Central memory CD4-positive, alpha-beta T cell (primary cell): ENCODE results near the gene PDXDC1.
"Not testable (repeated sequence)": the region's sequence is repeated elsewhere in the genome, so short reads cannot be mapped to it uniquely, and the experiment has no call there.

Source experiments
- DNase-seq: peaks from one replicate; pipeline ENCODE4 v3.0.0; 2022

Gene PDXDC1

DNA sequence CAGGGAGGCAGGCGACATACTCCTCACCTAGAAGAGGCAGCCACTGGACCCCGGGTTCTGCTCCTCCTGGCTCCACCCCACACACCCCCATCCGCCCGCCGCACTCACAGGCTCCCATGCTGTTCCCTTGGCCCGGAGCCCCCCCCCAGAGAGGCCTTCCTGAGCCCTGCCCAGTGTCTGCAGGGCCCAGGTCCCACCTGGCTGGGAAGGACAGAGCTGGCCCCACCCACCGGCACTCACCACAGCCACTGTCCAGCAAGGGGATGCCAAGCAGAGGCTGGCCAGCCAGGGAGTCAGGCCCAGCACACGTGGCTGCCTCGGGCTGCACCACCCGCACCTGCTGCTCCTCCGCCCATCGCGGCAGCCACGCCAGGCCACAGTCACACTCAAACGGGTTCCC lies 162.7 kb downstream of the PDXDC1 start:
- not testable (repeated sequence) for DNase-seq

DNA sequence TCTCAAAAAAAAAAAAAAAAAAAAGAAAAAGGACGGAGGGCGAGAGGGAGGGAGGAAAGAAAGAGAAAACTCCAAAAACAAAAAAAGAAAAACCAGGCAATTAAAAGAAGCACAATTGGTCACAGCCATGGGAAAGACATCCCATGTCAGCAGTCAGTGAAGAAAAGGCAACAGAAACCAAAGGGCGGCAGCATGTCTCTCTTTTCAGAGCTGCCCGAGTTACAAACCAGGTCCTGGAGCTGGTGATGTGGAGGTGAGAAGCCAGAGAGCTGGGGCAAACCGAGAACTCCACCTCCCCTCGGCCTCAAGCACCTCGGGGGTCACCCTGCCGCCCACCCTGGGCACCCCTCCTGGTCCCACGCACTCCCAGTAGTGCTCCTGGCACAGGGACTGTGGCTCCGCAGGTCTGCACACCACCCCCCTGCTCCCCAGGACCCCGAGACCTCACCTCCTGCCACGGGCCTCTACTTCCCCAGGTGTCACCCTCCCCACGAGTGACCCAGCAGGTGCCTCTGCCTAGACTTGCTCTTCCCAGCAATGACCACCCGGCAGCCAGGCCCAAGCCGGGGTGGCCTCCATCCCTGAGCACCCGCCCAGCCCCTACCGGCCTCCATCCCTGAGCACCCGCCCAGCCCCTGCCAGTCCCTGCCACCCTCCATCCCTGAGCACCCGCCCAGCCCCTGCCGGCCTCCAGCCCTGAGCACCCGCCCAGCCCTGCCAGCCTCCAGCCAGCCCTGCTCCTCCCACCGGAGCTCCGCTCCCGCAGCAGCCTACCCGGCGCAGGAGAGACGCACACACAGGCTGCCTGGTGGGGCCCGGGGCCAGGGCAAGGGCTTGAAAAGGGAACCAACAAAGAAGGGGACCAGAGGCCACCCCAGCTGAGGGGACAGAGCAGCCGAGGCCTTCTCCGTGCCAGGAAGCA lies 165.9 kb downstream of the PDXDC1 start:
- not testable (repeated sequence) for DNase-seq

DNA sequence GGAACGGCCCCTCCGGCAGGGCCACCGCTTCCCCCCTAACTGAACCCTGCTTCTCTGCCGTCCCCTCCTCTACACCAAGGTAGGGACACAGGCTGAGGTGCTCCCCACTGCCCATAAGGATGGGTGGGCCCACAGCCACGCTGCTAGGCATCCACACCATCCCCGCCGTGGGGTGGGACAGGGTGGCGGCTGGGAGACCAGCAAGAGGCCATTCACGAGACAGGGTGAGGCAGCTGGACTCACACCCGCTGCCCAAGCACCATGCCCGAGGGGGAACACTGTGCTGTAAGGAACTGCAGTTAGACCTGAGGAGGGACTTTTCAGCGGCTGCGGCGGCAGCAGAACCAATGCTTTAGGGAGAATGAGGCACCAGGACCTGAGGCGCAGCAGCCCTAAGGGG lies 166.8 kb downstream of the PDXDC1 start:
- no peak for DNase-seq

GRCh38 chr16:15142107-15142890 lies 167.5 kb downstream of the PDXDC1 start:
- not testable (repeated sequence) for DNase-seq

DNA sequence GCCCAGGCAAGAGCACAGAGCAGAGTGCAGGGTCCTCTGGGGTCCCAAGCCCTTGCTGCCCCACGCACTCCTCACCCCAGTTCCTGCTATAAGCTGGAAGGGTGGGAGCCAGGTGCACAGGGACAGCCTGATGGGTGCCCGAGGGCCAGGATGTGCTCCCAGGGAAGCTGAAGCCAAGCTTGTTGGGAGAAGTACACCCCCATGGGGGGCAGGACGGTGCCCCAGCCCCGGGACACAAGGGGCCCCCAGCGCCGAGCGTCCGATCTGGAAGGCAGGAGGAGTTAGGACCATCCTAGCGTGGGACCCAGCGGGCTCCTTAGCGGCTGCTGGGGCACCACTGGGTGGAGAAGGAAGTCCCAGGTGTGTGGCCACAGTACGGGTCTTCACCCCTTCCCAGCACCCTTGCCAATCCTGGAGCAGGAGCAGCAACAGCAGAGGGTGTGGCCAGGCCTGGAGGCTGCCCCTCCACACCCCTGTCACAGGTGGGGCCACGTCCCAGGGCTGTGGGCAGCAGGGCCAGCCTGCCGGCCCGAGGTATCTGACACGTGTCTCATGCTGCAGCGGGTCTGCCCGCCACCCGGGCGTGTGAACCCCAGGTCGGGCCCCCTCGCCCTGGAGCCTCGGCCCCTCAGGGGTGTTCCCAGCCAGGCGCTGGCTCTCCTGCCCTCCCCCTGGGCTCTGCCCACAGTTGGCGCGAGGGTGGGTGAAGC lies 168.2 kb downstream of the PDXDC1 start:
- DNase-seq, result not testable (repeated sequence)

DNA sequence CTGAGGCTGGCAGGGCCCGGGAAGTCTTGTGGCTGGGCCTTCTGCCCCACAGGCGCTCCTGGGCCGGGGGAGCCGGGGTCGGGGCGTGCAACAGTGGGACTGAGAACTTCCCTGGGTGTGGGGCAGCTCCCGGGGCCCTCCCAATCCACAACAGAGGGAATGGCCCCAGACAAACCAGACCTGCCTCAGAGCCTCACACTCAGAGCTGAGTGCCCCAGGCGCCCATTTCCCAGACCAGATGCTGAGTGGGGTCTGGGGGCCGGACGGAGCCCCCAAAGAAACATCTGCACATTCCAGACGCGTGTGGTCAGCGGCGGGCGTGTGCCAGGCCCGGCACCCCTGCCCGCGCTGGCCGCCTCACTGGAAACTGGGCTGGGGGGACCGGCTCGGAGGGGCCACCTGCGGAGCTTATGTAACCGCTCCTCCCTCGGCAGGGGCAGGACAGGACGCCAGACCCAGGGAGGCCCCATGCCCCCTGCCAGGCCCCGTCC lies 168.8 kb downstream of the PDXDC1 start:
- DNase-seq, result not testable (repeated sequence)

GRCh38 chr16:15144092-15144631 lies 169.3 kb downstream of the PDXDC1 start:
- not testable (repeated sequence) for DNase-seq

GRCh38 chr16:15144781-15145417 lies 170.1 kb downstream of the PDXDC1 start:
- not testable (repeated sequence) for DNase-seq

GRCh38 chr16:15145418-15146263 lies 170.8 kb downstream of the PDXDC1 start:
- not testable (repeated sequence) for DNase-seq

DNA sequence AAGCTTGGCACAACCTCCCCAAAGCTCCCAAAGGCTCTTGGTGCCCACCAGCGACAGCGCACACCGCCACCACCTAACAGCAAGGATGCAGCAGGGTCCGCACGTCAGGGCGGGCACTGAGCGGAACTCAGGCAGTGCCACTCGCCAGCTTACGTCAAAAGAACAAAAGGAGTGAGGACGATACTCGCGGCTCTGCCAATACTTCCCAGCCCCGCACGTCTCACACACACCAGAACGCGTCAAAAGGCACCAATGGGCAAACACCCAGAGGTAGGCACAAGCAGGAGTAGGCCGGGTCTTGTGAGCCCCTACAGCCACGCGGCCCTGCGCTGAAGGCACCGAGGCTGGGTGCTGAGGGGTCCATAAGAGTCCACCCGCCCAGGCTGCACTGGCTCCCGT lies 171.4 kb downstream of the PDXDC1 start:
- DNase-seq, result not testable (repeated sequence)

DNA sequence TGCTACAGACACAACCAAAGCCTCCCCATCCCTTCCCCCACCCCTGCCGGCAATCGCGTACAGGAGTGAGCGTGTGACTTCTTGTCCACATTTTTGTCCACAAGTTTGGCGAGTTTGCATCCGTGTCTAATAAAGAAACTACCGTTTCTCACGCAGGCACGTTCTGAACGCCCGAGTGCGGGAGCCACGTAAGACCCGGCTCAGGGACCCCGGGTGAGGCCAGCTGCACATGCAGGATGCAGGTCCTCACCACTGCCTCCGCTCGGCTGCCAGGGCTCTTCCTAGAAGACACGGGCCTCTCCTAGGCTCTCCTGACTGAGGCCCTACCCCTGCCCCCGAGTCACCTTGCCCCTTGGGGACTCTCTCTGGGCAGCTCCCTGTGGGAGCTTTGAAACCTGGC lies 174.0 kb downstream of the PDXDC1 start:
- not testable (repeated sequence) for DNase-seq

DNA sequence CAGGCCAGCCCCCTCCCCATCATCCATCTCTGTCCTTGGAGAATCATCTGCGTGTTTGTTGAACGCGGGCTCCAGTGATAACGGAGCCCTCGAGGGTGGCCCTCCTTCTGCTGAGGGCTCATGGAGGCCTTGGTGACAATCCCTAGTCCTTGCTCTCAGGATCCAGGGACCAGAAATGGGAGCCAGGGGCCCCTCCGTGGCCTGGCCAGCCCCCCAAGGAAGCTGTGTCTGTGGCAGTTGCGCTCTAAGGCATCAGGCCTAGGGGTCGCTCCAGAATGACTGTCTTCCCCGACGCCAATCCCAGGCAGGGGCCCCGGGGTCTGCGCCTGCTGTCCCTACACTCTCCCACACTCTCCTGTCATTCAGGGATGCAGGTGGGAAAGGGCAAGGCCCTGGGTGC lies 174.4 kb downstream of the PDXDC1 start:
- DNase-seq, result not testable (repeated sequence)

DNA sequence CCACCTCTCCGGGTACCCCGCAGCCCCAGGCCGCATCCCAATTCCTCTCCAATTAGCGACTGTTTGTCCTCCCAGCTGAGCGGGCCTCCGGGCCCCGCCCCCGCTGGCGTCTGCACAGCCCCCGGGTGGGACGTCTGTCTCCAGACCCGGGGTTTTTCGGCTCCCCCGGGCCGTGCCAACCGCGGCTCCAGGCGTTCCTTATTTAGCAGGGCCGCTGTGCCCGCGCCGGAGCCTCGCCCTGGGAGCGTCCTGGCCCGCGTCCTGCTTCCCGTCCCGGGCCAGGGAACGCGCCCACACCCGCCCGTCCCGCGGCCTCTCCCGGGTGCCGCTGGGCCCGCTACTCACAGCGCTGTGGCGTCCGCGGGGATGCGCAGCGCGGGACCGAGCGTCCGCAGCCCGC lies 179.2 kb downstream of the PDXDC1 start:
- not testable (repeated sequence) for DNase-seq

- DNase-seq, result peak; percentile 89
Measured at GRCh38 chr16:15154650-15155562, 180.1 kb downstream of the PDXDC1 start.

- DNase-seq, result not testable (repeated sequence)
Measured at GRCh38 chr16:15157644-15158043, 182.8 kb downstream of the PDXDC1 start.

DNA sequence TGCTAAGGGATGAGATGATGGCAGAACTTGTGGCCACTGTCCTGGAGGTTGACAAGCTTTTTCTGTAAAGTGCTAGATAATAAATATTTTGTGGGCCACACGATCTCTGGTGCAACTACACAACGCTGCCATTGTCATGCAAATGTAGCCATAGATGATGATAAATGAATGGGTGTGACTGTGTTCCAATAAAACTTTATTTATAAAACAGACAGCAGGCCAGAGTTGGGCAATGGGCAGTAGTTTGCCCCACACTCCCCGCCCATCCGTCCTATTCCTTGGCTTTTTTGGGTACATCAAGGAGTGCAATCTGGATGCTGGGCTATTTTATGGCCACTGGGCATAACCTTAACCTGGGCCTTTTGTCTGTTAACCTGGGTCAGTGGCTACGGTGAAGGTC lies 184.8 kb downstream of the PDXDC1 start:
- not testable (repeated sequence) for DNase-seq

- DNase-seq, result not testable (repeated sequence)
Measured at GRCh38 chr16:15160571-15160970, 185.7 kb downstream of the PDXDC1 start.

DNA sequence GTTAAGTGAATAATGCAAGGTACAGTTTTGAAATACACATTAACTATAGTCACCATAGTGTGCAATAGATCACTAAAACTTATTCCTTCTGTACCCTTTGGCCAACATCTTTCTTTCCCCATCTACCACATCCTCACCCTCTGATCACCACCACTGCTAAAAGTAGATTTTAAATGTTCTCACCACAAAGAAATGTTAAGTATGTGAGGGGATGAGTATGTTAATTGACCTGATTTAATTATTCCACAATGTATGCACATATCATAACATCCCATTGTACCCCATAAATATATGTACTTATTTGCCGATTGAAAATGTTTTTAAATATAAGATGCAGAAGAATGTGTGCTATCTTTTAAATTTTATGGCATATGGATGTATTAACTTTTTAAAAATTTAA lies 188.2 kb downstream of the PDXDC1 start:
- not testable (repeated sequence) for DNase-seq

DNA sequence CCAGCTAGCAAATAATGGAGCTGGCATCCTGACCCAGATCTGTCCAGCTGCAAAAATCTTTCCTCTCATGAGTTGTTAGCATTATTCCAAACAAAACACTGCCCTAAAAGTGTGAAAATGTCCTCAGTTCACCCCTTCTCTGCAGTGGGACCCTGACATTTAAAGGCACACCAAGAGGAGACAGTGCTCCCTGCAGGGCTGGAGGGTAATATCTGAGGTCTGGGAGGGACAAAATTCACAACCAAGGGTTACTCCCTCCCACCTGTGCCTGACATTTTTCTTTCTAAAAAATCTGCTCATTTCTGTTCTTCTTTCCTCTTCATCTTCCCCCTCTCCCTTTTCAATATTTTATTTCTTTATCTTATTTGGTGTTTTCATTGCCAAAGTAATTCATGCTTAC lies 191.4 kb downstream of the PDXDC1 start:
- DNase-seq, result not testable (repeated sequence)

DNA sequence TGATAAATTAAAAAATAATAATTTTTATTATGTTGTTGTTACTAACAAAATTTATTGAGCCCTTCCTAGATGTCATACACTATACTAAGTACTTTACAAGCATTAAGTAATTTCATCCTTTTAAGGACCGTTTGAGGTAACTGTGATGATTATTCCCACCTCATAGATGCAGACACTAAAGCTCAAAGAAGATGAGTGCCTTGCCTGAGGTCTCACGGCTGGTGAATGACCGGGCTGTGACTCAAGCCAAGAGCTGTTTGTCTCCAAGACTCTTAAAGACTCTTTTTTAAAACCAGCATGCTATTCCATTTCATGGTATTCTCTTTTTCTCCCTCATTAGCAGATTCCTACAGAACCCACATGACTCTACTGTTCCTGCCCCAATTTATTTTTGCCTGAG lies 193.5 kb downstream of the PDXDC1 start:
- DNase-seq, result not testable (repeated sequence)
